Right lobe of liver (tissue), 6 donors: ENCODE results near the gene TOB1. TPM values are rescaled to one million over a fixed set of nuclear protein-coding genes. Genes with fewer than 3 reads are reported as not detected.

ENCODE experiments used
- ATAC-seq, 4 donors: fragments of 200-7000 bp; cut with Tn5 transposase; one replicate each; pipeline ENCODE4 v1.9.1; 2020; ENCODE audit warnings: mild to moderate bottlenecking in 4 of 4, moderate library complexity in 4 of 4
- DNase-seq, 3 donors: peaks; one replicate each; pipeline ENCODE4 v3.0.0-alpha.2; 2020
- H3K27ac ChIP-seq, 3 donors: fragments of 200-600 bp; one replicate each; pipeline ENCODE4 v1.8.0; 2022
- H3K27me3 ChIP-seq, 2 donors: fragments of 200-600 bp; one replicate each; pipeline ENCODE4 v1.8.0; 2022
- H3K36me3 ChIP-seq, 4 donors: fragments of 200-600 bp; sonication (generic) in 1 of 4; one replicate each; pipeline versions ENCODE4 v1.5.1 to v1.8.0; 2017 to 2022; ENCODE audit warnings: control low read depth in 1 of 4
- H3K4me1 ChIP-seq, 4 donors: fragments of 200-600 bp; sonication (generic) in 1 of 4; one replicate each; pipeline versions ENCODE4 v1.5.1 to v1.8.0; 2017 to 2022; ENCODE audit warnings: control low read depth in 1 of 4
- H3K4me3 ChIP-seq, 3 donors: fragments of 200-600 bp; one replicate each; pipeline ENCODE4 v1.8.0; 2022
- H3K9me3 ChIP-seq, 4 donors: fragments of 200-600 bp; sonication (generic) in 1 of 4; one replicate each; pipeline versions ENCODE4 v1.5.1 to v1.8.0; 2017 to 2022; ENCODE audit warnings: control low read depth in 1 of 4
- CTCF ChIP-seq, 4 donors: fragments of 200-600 bp in 3 of 4; fragments of 450-650 bp in 1 of 4; IDR thresholded peaks; one replicate each; pipeline versions ENCODE4 v1.5.1 to v1.8.0; 2016 to 2022; ENCODE audit warnings: antibody characterized with exemption in 4 of 4, mild to moderate bottlenecking in 2 of 4
- POLR2A ChIP-seq: fragments of 450-650 bp; IDR thresholded peaks from one replicate; pipeline ENCODE4 v1.6.1; 2017; ENCODE audit warnings: antibody characterized with exemption, mild to moderate bottlenecking
- WGBS: methylation state at CpG from one replicate; pipeline ENCODE4 v1.1.6; 2018; ENCODE audit warnings: low coverage, low lambda C conversion rate; ENCODE audit not compliant: insufficient coverage; ENCODE audit errors: missing lambda C conversion rate; 5-methylcytosine and 5-hydroxymethylcytosine counted together
- intact Hi-C, 2 donors: fragments of 100-400 bp; cut with DNase I; formaldehyde crosslinking; loops; one replicate each; pipeline versions ENCODE4 v1.11.2 to v1.14.1; 2022
- total RNA-seq, 6 experiments: library from RNA; depleted of rRNA in 2 of 6; stranded (reverse); fragments of >200 nt in 2 of 6; fragmentation: NEBNext Ultra II Directional in 3 of 6; extraction: Animal tissue kit (Norgen Biotek cat#: 25700) in 3 of 6; gene quantifications; one replicate each; pipeline versions ENCODE4 v1.1.0 to v1.2.4, GENCODE V29; 2016 to 2023
- donor health status: DM: no; HTN: yes; CAD: no.
- donor health status: DM: no; HTN: no; CAD: no.
- donor health status: DM: no; HTN: no; CAD: no.
- donor health status: DM: no; HTN: yes; CAD: no.
- donor health status: DM: no; HTN: yes; CAD: no.

TOB1 gene
- total RNA-seq, 6 experiments from 2014 or later: 36.2 to 222 (median 82.1) TPM

DNA sequence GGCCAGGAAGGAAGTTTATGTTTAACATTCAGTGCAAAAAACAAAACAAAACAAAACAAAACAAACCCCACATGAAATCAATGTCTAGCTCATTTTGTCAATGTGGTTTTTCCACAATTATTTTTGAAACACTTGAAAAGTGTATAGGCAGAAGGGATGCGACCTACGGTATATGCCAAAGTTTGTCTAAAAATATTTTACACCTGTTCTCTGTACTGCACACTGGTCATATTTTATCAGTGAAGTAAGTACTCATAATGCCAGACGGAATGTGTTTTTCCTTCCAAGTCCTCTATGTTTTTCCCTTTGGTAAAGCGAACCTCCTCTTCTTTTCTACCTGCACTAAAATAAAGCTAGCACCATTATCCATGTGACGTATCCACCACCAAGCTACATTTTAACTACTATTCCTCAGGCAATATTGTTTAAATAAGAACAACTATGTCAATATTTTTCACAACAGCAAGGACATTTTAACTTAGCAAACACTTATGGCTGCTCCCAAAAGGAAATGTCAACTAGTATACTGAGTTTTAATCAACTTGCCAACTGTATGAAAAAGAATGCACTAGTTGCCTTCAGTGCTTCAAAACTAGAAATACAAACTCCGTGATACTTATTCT is 10.3 kb downstream of the TOB1 start:
- DNase-seq: no peak
- peaks cover 0 to 40% (median 18%) of the 10 kb centered on the region in 4 donors for H3K4me1 ChIP-seq
- ATAC-seq: peak; percentile 31 to 56 (median 48)
- WGBS: 22% methylated on average over 6 of the region's 6 CpGs
- no peaks in the 10 kb centered on the region for H3K9me3 ChIP-seq
- TF ChIP-seq CTCF (IDR thresholded peaks at IDR 0.05) (no peak), POLR2A (no peak)
- no peak overlapping the region for H3K4me3 ChIP-seq
- H3K27me3 ChIP-seq: no peaks in the 10 kb centered on the region
- intact Hi-C loops: no loop called here
- H3K36me3 ChIP-seq: no peaks in the 10 kb centered on the region
- peak overlapping the region; percentile 19 to 94 (median 66) for H3K27ac ChIP-seq

DNA sequence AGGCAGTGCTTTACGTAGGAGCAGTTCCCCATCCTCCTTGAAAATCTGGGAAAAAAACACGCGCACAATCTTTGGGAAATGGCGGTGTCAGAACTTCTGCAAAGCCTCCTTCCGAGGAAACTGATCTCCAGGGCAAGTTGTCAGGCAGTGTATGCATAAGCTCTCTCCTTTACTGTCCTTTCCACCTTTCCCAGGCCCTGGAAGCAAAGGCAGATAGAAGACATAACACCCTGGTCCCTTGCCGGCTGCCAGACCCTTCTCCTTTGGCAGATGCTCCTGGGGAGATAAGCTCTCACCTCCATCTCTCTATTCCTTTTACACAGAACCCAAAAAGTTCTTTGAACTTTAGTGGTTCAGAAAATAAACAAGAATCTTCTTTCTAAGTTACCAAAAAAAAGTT is 12.4 kb downstream of the TOB1 start:
- intact Hi-C loops: loop anchor here in 1 of 2 donors (5.0 kb wide), 1 partner anchor 99 kb away; no protein-coding TSS in a partner anchor
- ATAC-seq: no peak
- peak overlapping the region in 2 of 3 donors; percentile 81 to 94 for H3K27ac ChIP-seq
- 64% methylated on average over 5 of the region's 6 CpGs for WGBS
- no peak for TF ChIP-seq POLR2A
- no peak for TF ChIP-seq CTCF (IDR thresholded peaks at IDR 0.05)
- DNase-seq: no peak
- no peaks in the 10 kb centered on the region for H3K27me3 ChIP-seq
- peaks cover 0 to 40% (median 18%) of the 10 kb centered on the region in 4 donors for H3K4me1 ChIP-seq
- no peaks in the 10 kb centered on the region for H3K36me3 ChIP-seq
- no peaks in the 10 kb centered on the region for H3K9me3 ChIP-seq
- no peak overlapping the region for H3K4me3 ChIP-seq

- Histone ChIP-seq H3K27ac (peak overlapping the region; percentile 76 to 94 (median 81)), H3K36me3 (no peaks in the 10 kb centered on the region), H3K27me3 (no peaks in the 10 kb centered on the region), H3K4me3 (no peak overlapping the region), H3K4me1 (peaks cover 0 to 40% (median 18%) of the 10 kb centered on the region in 4 donors), H3K9me3 (no peaks in the 10 kb centered on the region)
- peak; percentile 59 to 82 (median 68) for ATAC-seq
- TF ChIP-seq CTCF (IDR thresholded peaks at IDR 0.05) (no peak), POLR2A (peak; percentile 39)
- WGBS: 33% methylated on average over 6 of the region's 6 CpGs
- DNase-seq: peak in 1 of 3 donors; percentile 74
- intact Hi-C loops: loop anchor here in 1 of 2 donors (5.0 kb wide), 1 partner anchor 99 kb away; no protein-coding TSS in a partner anchor
Measured at GRCh38 chr17:50853015-50853615, 13.0 kb downstream of the TOB1 start.

- no peaks in the 10 kb centered on the region for H3K9me3 ChIP-seq
- WGBS: 81% methylated on average over 7 of the region's 7 CpGs
- ATAC-seq: no peak
- peaks cover 0 to 30% (median 15%) of the 10 kb centered on the region in 4 donors for H3K4me1 ChIP-seq
- DNase-seq: no peak
- no peaks in the 10 kb centered on the region for H3K27me3 ChIP-seq
- TF ChIP-seq POLR2A: no peak
- TF ChIP-seq CTCF (IDR thresholded peaks at IDR 0.05): no peak
- H3K27ac ChIP-seq: no peak overlapping the region
- intact Hi-C loops: loop anchor here in 1 of 2 donors (5.0 kb wide), 1 partner anchor 102 kb away; no protein-coding TSS in a partner anchor
- no peaks in the 10 kb centered on the region for H3K36me3 ChIP-seq
- no peak overlapping the region for H3K4me3 ChIP-seq
Measured at GRCh38 chr17:50850640-50851039, 15.5 kb downstream of the TOB1 start.
